ENCODE measurements around the gene MON1B. TPM values are rescaled to one million over a fixed set of nuclear protein-coding genes. Genes with fewer than 3 reads are reported as not detected.

Gene MON1B
- total and polyA plus RNA-seq, 9 of the 15 experiments (the other 6 are each of a cell fraction or from before 2014, with no cell fraction given) = 5.0 to 66.0 (median 12.6) TPM

DNA sequence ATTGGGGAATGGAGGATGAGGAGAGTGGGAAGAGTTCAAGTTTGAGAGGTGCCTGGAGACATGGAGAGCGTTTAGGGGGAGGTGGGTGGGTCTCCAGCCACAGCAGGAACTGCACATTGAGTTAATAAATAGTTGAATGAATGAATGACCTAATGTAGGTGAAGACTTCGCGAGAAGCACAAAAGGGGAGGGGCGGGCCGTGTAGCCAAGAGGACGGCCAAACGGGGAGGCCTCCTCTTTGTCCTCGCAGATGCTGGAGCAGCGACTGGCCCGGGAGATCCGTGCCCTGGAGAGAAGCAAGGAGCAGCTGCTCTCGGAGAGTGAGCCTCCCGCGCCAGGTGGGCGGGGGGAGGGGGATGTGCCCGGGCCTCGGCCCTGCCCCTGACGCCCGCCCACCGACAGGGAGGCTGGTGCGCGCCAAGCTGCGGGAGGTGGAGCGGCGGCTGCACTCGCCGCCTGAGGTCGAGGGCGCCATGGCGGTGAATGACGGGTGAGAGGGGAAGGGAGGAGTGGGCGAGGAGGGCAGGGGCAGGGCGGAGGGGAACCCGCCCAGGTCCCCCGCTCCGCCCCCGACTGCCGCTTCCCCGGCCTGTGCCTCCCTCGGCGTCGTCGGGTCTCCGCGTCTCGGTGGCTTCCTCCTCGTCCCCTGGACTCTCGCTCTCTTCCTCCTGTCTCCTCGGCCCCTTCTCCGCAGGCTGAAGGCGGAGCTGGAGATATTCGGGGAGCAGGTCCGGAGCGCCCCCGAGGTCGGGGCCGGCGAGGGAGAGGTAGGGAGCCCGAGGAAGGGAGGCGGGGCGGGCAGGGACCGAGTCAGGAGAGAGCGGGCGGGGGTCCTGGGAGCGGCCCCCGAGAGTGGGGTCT is 21.1 kb downstream of the MON1B start (continued):
- TF ChIP-seq, protein P1, sequence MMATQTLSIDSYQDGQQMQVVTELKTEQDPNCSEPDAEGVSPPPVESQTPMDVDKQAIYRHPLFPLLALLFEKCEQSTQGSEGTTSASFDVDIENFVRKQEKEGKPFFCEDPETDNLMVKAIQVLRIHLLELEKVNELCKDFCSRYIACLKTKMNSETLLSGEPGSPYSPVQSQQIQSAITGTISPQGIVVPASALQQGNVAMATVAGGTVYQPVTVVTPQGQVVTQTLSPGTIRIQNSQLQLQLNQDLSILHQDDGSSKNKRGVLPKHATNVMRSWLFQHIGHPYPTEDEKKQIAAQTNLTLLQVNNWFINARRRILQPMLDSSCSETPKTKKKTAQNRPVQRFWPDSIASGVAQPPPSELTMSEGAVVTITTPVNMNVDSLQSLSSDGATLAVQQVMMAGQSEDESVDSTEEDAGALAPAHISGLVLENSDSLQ (IDR thresholded peaks at IDR 0.05) = peak; percentile 51; the same call in 1 of the 2 replicates
- TF ChIP-seq TOE1 (IDR thresholded peaks at IDR 0.05; ENCODE audit: borderline replicate concordance) = 0 out of 2 replicates have a peak, but pooled peaks have one; percentile 17
- TF ChIP-seq TOE1 (CRISPR knock-in tag; IDR thresholded peaks at IDR 0.05; ENCODE audit: borderline replicate concordance, low read depth) = no peak
- TF ChIP-seq HNRNPL (IDR thresholded peaks at IDR 0.05; ENCODE audit: low read depth, low read length) = peak; percentile 57; the same call in 1 of the 2 replicates
- no peak for TF ChIP-seq CBFB (CRISPR knock-in tag; IDR thresholded peaks at IDR 0.05)
- TF ChIP-seq XRCC4 (IDR thresholded peaks at IDR 0.05; ENCODE audit: extremely low read depth, insufficient read depth, insufficient read length) = no peak
- peak in 1 of 2 experiments; percentile 51; a peak in 1 of 4 replicates for TF ChIP-seq MAZ (CRISPR knock-in tag; conservative IDR thresholded peaks at IDR 0.05 in 1 of 2, IDR thresholded peaks at IDR 0.05 in 1 of 2)
- TF ChIP-seq FOXA3 (CRISPR knock-in tag; conservative IDR thresholded peaks at IDR 0.05 in 1 of 2, IDR thresholded peaks at IDR 0.05 in 1 of 2) = 0 out of 4 replicates have a peak, but pooled peaks of 1 of the 2 experiments have one; percentile 49
- TF ChIP-seq ZBTB1 (CRISPR knock-in tag; IDR thresholded peaks at IDR 0.05; ENCODE audit: borderline replicate concordance, low read depth) = peak; percentile 23; the same call in 1 of the 2 replicates
- peak; percentile 69; the same call in 1 of the 2 replicates for TF ChIP-seq ZNF444 (CRISPR knock-in tag; IDR thresholded peaks at IDR 0.05)
- TF ChIP-seq SMAD3 (CRISPR knock-in tag; conservative IDR thresholded peaks at IDR 0.05) = no peak
- TF ChIP-seq CREB1 (IDR thresholded peaks at IDR 0.05) = no peak
- 0 out of 2 replicates have a peak, but pooled peaks have one; percentile 30 for TF ChIP-seq CREB1 (CRISPR knock-in tag; IDR thresholded peaks at IDR 0.05)
- TF ChIP-seq, protein P2, sequence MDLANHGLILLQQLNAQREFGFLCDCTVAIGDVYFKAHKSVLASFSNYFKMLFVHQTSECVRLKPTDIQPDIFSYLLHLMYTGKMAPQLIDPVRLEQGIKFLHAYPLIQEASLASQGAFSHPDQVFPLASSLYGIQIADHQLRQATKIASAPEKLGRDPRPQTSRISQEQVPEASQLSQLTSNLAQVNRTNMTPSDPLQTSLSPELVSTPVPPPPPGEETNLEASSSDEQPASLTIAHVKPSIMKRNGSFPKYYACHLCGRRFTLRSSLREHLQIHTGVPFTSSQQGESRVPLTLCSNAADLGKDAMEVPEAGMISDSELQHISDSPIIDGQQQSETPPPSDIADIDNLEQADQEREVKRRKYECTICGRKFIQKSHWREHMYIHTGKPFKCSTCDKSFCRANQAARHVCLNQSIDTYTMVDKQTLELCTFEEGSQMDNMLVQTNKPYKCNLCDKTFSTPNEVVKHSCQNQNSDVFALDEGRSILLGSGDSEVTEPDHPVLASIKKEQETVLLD (IDR thresholded peaks at IDR 0.05) = no peak
- no peak for TF ChIP-seq MAFK (IDR thresholded peaks at IDR 0.05; ENCODE audit: low read length)
- no peak for TF ChIP-seq EP400 (IDR thresholded peaks at IDR 0.05)
- TF ChIP-seq WHSC1 (IDR thresholded peaks at IDR 0.05; ENCODE audit: low read length) = no peak
- peak; percentile 77; the same call in 1 of the 2 replicates for TF ChIP-seq ZNF24 (IDR thresholded peaks at IDR 0.05)
- no peak for TF ChIP-seq ZNF217 (CRISPR knock-in tag; IDR thresholded peaks at IDR 0.05)
- no peak for TF ChIP-seq HSF4 (CRISPR knock-in tag; IDR thresholded peaks at IDR 0.05; ENCODE audit: borderline replicate concordance)
- no peak for TF ChIP-seq JUNB (CRISPR knock-in tag; conservative IDR thresholded peaks at IDR 0.05)
- TF ChIP-seq, protein P3, sequence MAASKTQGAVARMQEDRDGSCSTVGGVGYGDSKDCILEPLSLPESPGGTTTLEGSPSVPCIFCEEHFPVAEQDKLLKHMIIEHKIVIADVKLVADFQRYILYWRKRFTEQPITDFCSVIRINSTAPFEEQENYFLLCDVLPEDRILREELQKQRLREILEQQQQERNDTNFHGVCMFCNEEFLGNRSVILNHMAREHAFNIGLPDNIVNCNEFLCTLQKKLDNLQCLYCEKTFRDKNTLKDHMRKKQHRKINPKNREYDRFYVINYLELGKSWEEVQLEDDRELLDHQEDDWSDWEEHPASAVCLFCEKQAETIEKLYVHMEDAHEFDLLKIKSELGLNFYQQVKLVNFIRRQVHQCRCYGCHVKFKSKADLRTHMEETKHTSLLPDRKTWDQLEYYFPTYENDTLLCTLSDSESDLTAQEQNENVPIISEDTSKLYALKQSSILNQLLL (CRISPR knock-in tag; IDR thresholded peaks at IDR 0.05; ENCODE audit: borderline replicate concordance) = no peak
- no peak for TF ChIP-seq KDM2B (CRISPR knock-in tag; IDR thresholded peaks at IDR 0.05)
- peak; percentile 41 for TF ChIP-seq CCNT2 (IDR thresholded peaks at IDR 0.05; ENCODE audit: borderline replicate concordance, extremely low read depth, insufficient read length, low read depth, low read length)
- no peak; the same call in 1 of the 2 replicates for TF ChIP-seq SMAD4 (CRISPR knock-in tag; conservative IDR thresholded peaks at IDR 0.05)

Measured in K562 (cell line).